GM19395 (cell line): ENCODE results near the gene SULT4A1.

Experiments used
- ATAC-seq: cut with Tn5 transposase; IDR thresholded peaks from one replicate; pipeline ENCODE4 v1.9.1; 2021; ENCODE audit warnings: mild to moderate bottlenecking, moderate library complexity; ENCODE audit not compliant: unreplicated experiment

SULT4A1 gene

GRCh38 chr22:43814264-43814663 is 48.0 kb downstream of the SULT4A1 start:
- ATAC-seq, result no peak

- no peak for ATAC-seq
Measured at GRCh38 chr22:43812890-43813289, 49.4 kb downstream of the SULT4A1 start.

GRCh38 chr22:43812149-43812842 is 50.0 kb downstream of the SULT4A1 start, which contains the start of gene EFCAB6:
Gene EFCAB6 (minus strand): TSS chr22:43812305. CDS start chr22:43782318, 29,987 bp downstream.
- ATAC-seq, result peak; percentile 82

DNA sequence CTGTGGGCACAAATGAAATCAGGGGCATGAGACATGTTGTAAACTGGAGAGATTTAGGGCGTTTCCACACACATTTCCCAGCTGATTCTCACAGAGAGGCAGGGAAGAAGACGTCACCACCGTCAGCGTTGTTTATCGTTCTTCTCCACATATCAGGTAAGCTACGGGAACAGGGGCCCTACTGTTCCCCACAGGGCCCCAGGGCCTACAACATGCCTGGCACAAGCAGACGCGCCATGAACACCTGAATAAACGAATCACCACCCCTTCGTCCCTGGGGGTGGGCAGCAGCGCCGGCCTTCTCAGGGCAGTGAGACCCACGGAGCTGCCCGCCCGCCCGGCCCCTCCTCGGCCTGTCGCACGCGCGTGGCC is 50.5 kb downstream of the SULT4A1 start:
- ATAC-seq, result no peak

- ATAC-seq, result no peak
Measured at GRCh38 chr22:43802897-43803495, 59.3 kb downstream of the SULT4A1 start.

DNA sequence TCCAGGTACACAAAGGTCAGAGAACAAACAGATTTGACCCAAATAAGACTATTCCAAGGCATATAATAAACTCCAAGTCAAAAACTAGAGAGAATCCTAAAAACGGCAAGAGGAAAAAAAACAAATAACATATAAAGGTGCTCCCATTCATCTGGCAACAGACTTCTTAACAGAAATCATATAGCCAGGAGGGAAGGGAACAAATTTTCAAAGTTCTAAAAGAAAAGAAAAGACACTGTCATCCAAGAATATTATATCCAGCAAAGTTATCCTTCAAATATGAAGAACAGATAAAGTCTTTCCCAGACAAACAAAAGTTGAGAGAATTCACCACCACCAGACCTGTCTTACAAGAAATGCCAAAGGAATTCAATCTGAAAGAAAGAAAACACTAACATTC is 61.3 kb downstream of the SULT4A1 start:
- ATAC-seq, result no peak

GRCh38 chr22:43798492-43798891 is 63.8 kb downstream of the SULT4A1 start:
- ATAC-seq, result peak; percentile 63

DNA sequence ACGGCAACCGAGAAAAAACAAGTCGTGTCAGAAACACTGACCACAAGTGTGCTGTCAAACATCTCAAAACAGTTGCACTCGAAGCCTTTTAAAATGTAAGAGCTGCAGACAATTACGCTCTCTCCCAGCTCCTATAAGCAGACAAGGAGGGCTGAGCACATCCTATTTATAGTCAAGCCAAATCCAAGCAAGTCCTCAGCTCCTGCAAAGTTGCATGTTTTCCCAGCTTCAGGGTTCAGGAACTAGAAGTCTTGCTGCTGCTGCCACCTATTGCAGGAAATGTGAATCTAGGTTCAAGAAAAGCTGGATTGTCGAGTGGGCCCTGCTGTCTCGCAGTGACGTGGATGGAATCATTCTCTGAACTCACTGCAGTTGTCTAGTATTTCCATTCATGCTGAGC is 65.7 kb downstream of the SULT4A1 start:
- ATAC-seq, result no peak

- no peak for ATAC-seq
Measured at GRCh38 chr22:43795320-43795719, 67.0 kb downstream of the SULT4A1 start.

GRCh38 chr22:43792905-43793304 is 69.4 kb downstream of the SULT4A1 start:
- ATAC-seq, result no peak

- no peak for ATAC-seq
Measured at GRCh38 chr22:43789452-43789851, 72.9 kb downstream of the SULT4A1 start.

GRCh38 chr22:43783777-43784176 is 78.5 kb downstream of the SULT4A1 start:
- ATAC-seq, result no peak

- no peak for ATAC-seq
Measured at GRCh38 chr22:43782448-43782847, 79.9 kb downstream of the SULT4A1 start.

DNA sequence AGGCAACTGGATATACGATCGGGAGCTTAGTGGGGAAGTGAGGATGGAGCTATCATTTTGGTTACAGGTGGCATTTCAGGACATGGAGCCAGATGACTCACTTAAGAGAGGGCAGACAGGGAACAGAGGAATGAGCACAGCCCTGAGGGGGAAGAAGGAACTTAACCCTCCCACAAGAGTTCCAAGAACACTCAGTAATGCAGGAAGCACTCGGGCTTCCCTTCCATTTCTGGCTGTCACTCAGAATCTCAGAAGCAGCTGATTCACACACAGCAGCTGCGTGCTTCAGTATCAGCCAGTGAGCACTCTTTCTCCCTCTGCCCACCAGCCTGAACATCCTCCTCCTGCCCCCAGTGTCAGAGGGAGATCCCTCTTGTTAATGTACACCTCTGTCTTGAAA is 85.0 kb downstream of the SULT4A1 start:
- ATAC-seq, result no peak

- ATAC-seq, result no peak
Measured at GRCh38 chr22:43776081-43776670, 86.1 kb downstream of the SULT4A1 start.
